ENCODE results near the gene HECA.
"Not testable (repeated sequence)": the region's sequence is repeated elsewhere in the genome, so short reads cannot be mapped to it uniquely, and the experiment has no call there.

GRCh38 chr6:139157086-139157485, 22.2 kb downstream of the HECA start:
- TF ChIP-seq EZH2phosphoT487 (IDR thresholded peaks at IDR 0.05; ENCODE audit: insufficient read depth, low read depth); EZH2 (IDR thresholded peaks at IDR 0.05; ENCODE audit: insufficient read depth, poor library complexity, severe bottlenecking): not testable (repeated sequence)
